Esophagus squamous epithelium (tissue), 5 donors: ENCODE measurements around the gene NOS2. TPM values are rescaled to one million over a fixed set of nuclear protein-coding genes. Genes with fewer than 3 reads are reported as not detected.
"Not testable (repeated sequence)": the region's sequence is repeated elsewhere in the genome, so short reads cannot be mapped to it uniquely, and the experiment has no call there.

Source experiments
- DNase-seq: peaks from one replicate; lab custom pipeline; 2025; lab: John Stamatoyannopoulos, UW
- H3K27ac ChIP-seq, 4 donors: fragments of 200-600 bp; sonication (generic); one replicate each; pipeline ENCODE4 v1.5.1; 2016 to 2019; ENCODE audit warnings: mild to moderate bottlenecking in 1 of 4
- H3K27me3 ChIP-seq, 4 donors: fragments of 200-600 bp; sonication (generic); 1 replicate in 3 of 4; 2 replicates in 1 of 4; pipeline versions ENCODE4 v1.5.1 to v1.6.0; 2017 to 2021; ENCODE audit warnings: antibody characterized with exemption in 1 of 4
- H3K36me3 ChIP-seq, 3 donors: fragments of 200-600 bp; sonication (generic); one replicate each; pipeline ENCODE4 v1.5.1; 2016 to 2019
- H3K4me1 ChIP-seq, 3 donors: fragments of 200-600 bp; sonication (generic); one replicate each; pipeline ENCODE4 v1.5.1; 2017 to 2019
- H3K4me3 ChIP-seq, 4 donors: fragments of 200-600 bp; sonication (generic); 1 replicate in 3 of 4; 2 replicates in 1 of 4; pipeline ENCODE4 v1.5.1; 2016 to 2019; ENCODE audit warnings: mild to moderate bottlenecking in 2 of 4, moderate library complexity in 1 of 4
- H3K9me3 ChIP-seq, 3 donors: fragments of 200-600 bp; sonication (generic); one replicate each; pipeline ENCODE4 v1.5.1; 2016 to 2019
- CTCF ChIP-seq, 6 experiments: fragments of 450-650 bp in 4 of 6; fragments of 200-600 bp in 2 of 6; sonication (generic) in 2 of 6; IDR thresholded peaks; one replicate each; pipeline ENCODE4 v1.5.1; 2016 to 2019; ENCODE audit warnings: antibody characterized with exemption in 6 of 6, mild to moderate bottlenecking in 4 of 6, moderate library complexity in 4 of 6
- POLR2A ChIP-seq, 4 donors: fragments of 450-650 bp; IDR thresholded peaks; one replicate each; pipeline ENCODE4 v1.6.1; 2017; ENCODE audit warnings: antibody characterized with exemption in 4 of 4, mild to moderate bottlenecking in 4 of 4, moderate library complexity in 3 of 4
- WGBS, 2 donors: methylation state at CpG; one replicate each; pipeline ENCODE4 v1.1.5; 2018; 5-methylcytosine and 5-hydroxymethylcytosine counted together
- intact Hi-C: fragments of 100-400 bp; cut with DNase I; formaldehyde crosslinking; loops from one replicate; pipeline ENCODE4 v1.15.0; 2022
- total RNA-seq, 4 donors: library from RNA; depleted of rRNA; stranded (reverse); fragments of >200 nt; gene quantifications; one replicate each; pipeline ENCODE4 v1.1.0, GENCODE V29; 2016
- donor health status: DM: yes; HTN: yes; CAD: no.

The NOS2 gene
- total RNA-seq, 4 donors from 2014 or later: 0.11 to 2.7 (median 0.86) TPM

GRCh38 chr17:27754549-27754948 lies 45.8 kb downstream of the NOS2 start:
- no peaks in the 10 kb centered on the region for H3K9me3 ChIP-seq
- TF ChIP-seq CTCF (IDR thresholded peaks at IDR 0.05): no peak
- no peak for TF ChIP-seq POLR2A (IDR thresholded peaks at IDR 0.05)
- intact Hi-C loops: no loop called here
- H3K4me3 ChIP-seq: no peak overlapping the region
- WGBS, 2 donors: 93 to 98% methylated on average over 7 of the region's 8 CpGs
- no peaks in the 10 kb centered on the region for H3K27me3 ChIP-seq
- no peak for DNase-seq
- H3K4me1 ChIP-seq: peaks cover 0 to 13% (median 9%) of the 10 kb centered on the region in 3 donors
- no peaks in the 10 kb centered on the region for H3K36me3 ChIP-seq
- H3K27ac ChIP-seq: no peak overlapping the region

- H3K27ac ChIP-seq, H3K36me3 ChIP-seq, DNase-seq, H3K27me3 ChIP-seq, H3K4me3 ChIP-seq, intact Hi-C loops, H3K9me3 ChIP-seq: not testable (repeated sequence)
- peaks cover 0 to 13% (median 9%) of the 10 kb centered on the region in 3 donors for H3K4me1 ChIP-seq
- WGBS, 2 donors: 83 to 94% methylated on average over 10 to 12 of the region's 13 CpGs
Observed at GRCh38 chr17:27753726-27754125, 46.6 kb downstream of the NOS2 start.

- 64% methylated on average over 4 of the region's 19 CpGs; no CpG with 5 or more reads in 1 of the 2 donors for WGBS, 2 donors
- DNase-seq, H3K4me3 ChIP-seq, H3K9me3 ChIP-seq, H3K36me3 ChIP-seq, intact Hi-C loops, H3K27ac ChIP-seq, H3K27me3 ChIP-seq: not testable (repeated sequence)
- peaks cover 0 to 13% (median 9%) of the 10 kb centered on the region in 3 donors for H3K4me1 ChIP-seq
Observed at GRCh38 chr17:27752831-27753619, 47.3 kb downstream of the NOS2 start.

DNA sequence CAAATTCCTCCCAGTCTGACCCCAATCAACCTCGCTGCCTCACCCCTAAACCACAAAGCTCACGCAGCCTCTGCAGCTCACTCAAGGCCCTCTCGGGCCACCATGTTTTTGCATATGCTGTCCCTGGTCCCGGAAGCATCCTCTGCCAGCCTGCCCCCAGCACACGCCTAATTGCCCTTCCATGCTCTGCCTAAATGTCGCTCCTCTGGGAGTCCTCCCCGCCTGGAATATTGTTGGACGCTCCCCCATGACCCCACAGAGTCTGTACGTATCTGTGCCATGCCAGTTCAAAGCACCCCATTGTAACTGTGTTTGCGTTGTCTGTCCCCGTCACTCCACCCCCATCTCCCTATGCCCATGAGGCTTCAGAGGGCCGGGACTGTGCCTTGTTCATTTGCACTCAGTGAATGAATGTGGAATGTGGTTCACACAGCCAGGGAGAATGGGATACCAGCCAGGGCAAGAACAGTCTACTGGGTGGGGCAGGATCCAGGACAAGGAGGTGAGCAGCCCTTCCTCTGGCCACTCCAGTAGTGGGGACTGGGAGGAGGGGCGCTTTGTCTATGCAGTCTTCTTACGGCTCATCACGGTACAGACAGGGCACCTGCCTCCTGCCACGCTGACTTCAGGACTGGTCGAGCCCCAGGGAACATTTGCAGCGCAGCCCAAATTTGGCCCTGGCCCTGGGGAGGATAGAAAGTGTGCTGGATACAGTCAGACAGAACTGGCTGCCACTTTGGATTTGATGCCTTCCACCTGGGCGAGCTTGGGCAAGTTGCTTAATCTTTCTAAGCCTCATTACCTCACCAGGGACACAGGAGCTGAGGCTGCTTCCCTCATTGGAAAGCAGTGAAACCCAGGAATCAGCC lies 48.5 kb downstream of the NOS2 start:
- peaks cover 0 to 13% (median 9%) of the 10 kb centered on the region in 3 donors for H3K4me1 ChIP-seq
- H3K27ac ChIP-seq: no peak overlapping the region
- H3K9me3 ChIP-seq: no peaks in the 10 kb centered on the region
- intact Hi-C loops: no loop called here
- H3K27me3 ChIP-seq: no peaks in the 10 kb centered on the region
- no peak overlapping the region for H3K4me3 ChIP-seq
- no peaks in the 10 kb centered on the region for H3K36me3 ChIP-seq
- 47 to 69% methylated on average over 13 to 15 of the region's 19 CpGs for WGBS, 2 donors
- DNase-seq: no peak
- TF ChIP-seq POLR2A (IDR thresholded peaks at IDR 0.05) (no peak), CTCF (IDR thresholded peaks at IDR 0.05) (no peak)

DNA sequence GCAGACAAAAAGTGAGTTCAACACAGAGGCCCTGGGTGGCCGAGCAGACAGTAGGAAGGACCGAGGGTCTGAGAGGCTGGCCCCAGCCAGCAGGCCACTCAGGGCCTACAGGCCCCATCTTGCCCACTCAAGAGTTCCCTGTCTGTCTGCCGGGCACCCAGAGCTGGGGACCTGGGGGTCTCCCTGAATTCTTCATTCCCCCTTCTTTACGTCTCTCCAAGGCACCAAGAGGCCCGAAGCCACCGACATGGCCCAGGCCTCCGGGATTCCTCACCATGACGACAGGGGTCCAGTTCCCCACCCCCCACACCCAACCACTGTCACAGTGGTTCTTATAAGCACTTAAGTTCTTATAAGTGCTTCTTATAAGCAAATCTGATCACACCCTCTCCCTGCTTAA lies 49.2 kb downstream of the NOS2 start:
- WGBS, 2 donors: 82 to 84% methylated on average over 7 of the region's 8 CpGs
- DNase-seq: no peak
- no peak for TF ChIP-seq POLR2A (IDR thresholded peaks at IDR 0.05)
- no peak for TF ChIP-seq CTCF (IDR thresholded peaks at IDR 0.05)
- no peaks in the 10 kb centered on the region for H3K9me3 ChIP-seq
- H3K4me1 ChIP-seq: peaks cover 0 to 13% (median 9%) of the 10 kb centered on the region in 3 donors
- no peaks in the 10 kb centered on the region for H3K27me3 ChIP-seq
- H3K27ac ChIP-seq: no peak overlapping the region
- intact Hi-C loops: no loop called here
- no peak overlapping the region for H3K4me3 ChIP-seq
- H3K36me3 ChIP-seq: no peaks in the 10 kb centered on the region

DNA sequence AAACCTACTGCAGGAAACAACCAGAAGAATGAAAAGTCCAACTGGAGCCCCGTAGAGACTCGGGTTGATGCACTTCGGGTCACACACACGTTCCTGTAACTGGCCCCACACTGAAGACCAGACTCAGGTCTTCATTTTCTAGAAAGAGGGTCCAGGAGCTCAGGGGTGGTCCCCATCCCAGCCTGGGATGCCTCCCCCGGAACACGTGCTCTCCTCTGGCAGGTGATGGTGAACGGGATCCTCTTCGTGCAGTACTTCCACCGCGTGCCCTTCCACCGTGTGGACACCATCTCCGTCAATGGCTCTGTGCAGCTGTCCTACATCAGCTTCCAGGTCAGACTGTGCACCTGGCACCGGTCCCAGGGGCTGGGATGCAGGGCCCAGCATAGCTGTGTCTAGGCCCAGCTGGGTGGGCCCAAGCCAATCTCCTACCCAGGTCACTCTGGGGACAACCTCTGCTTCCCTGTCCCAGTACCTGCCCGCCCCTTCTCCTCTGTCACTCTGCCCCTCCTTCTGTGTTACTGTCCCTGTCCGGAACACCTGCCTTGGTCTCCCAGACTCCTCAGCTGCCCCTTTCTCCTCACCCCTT lies 50.7 kb downstream of the NOS2 start:
- DNase-seq, H3K27ac ChIP-seq, H3K27me3 ChIP-seq, H3K36me3 ChIP-seq, intact Hi-C loops, H3K4me3 ChIP-seq, H3K9me3 ChIP-seq: not testable (repeated sequence)
- H3K4me1 ChIP-seq: peaks cover 0 to 13% (median 9%) of the 10 kb centered on the region in 3 donors
- 88 to 90% methylated on average over 14 to 15 of the region's 15 CpGs for WGBS, 2 donors
